AG04450 (cell line): ENCODE data around the gene MRC1. TPM values are rescaled to one million over a fixed set of nuclear protein-coding genes. Genes with fewer than 3 reads are reported as not detected.

Experiments
- CTCF ChIA-PET: fragments of 300-600, 350-600 bp; formaldehyde crosslinking; extraction: SDS; loops from one replicate; lab custom pipeline; 2022; ENCODE audit warnings: antibody characterized with exemption, inconsistent platforms; lab: Charles Lee
- POLR2A ChIA-PET: fragments of 350-600 bp; formaldehyde crosslinking; extraction: SDS; loops from one replicate; lab custom pipeline; 2021; ENCODE audit warnings: antibody characterized with exemption, inconsistent platforms; lab: Yijun Ruan, JAX
- DNase-seq: peaks from one replicate; pipeline ENCODE4 v3.0.0-alpha.2; 2011; ENCODE audit warnings: low read depth, low spot score
- H3K27ac ChIP-seq: one replicate; pipeline ENCODE4 v1.5.1; 2012; ENCODE audit warnings: low read depth, low read length, control low read depth
- H3K27me3 ChIP-seq: one replicate; pipeline ENCODE4 v1.6.0; 2012; ENCODE audit warnings: low read length; ENCODE audit not compliant: control insufficient read depth, insufficient read depth
- H3K4me3 ChIP-seq: 2 replicates; pipeline ENCODE4 v1.5.1; 2011; ENCODE audit warnings: mild to moderate bottlenecking, low read depth, low read length, control low read depth
- H3K9me3 ChIP-seq: 2 replicates; pipeline ENCODE4 v1.5.1; 2012; ENCODE audit warnings: low read length; ENCODE audit not compliant: control insufficient read depth, insufficient read depth
- polyA plus RNA-seq: library from polyadenylated mRNA; depleted of rRNA; stranded (reverse); fragments of >200 nt; gene quantifications from 2 replicates; pipeline ENCODE4 v1.2.3, GENCODE V29; 2011
- TF ChIP-seq, protein P1 (sequence below): IDR thresholded peaks from 2 replicates; pipeline ENCODE4 v1.5.1; 2011; ENCODE audit warnings: low read depth, low read length, control low read depth, inconsistent platforms

Gene MRC1
- polyA plus RNA-seq, 1 experiment, result not detected

DNA sequence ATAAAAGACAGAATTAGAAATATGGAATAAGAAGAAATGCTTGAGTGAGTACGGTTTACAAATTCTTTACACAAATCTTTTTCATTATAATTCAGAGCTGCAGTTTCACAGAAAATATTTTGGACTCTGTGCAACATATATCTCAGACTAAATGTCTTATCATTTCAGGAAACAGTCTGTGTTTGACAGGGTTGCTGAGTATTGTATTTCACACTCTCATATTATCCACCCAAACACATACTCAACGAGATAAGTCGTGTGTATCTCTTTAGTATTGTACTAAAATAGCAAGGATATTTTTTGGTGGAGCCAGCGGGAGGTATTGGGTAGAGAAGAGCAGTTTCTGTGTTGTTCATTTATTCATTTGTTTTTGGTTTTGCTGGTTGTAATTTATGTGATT, 103.6 kb downstream of the MRC1 start:
- CTCF ChIA-PET, result interaction anchor here (0.7 to 1.5 kb wide), 2 partner anchors 233 to 326 kb away, joined by 3 to 5 read pairs; no protein-coding TSS in a partner anchor
- Histone ChIP-seq H3K27ac (no peak overlapping the region), H3K27me3 (no peaks in the 10 kb centered on the region), H3K9me3 (no peaks in the 10 kb centered on the region), H3K4me3 (no peak overlapping the region)
- POLR2A ChIA-PET, result no interaction called here
- no peak for DNase-seq
- TF ChIP-seq, protein P1, sequence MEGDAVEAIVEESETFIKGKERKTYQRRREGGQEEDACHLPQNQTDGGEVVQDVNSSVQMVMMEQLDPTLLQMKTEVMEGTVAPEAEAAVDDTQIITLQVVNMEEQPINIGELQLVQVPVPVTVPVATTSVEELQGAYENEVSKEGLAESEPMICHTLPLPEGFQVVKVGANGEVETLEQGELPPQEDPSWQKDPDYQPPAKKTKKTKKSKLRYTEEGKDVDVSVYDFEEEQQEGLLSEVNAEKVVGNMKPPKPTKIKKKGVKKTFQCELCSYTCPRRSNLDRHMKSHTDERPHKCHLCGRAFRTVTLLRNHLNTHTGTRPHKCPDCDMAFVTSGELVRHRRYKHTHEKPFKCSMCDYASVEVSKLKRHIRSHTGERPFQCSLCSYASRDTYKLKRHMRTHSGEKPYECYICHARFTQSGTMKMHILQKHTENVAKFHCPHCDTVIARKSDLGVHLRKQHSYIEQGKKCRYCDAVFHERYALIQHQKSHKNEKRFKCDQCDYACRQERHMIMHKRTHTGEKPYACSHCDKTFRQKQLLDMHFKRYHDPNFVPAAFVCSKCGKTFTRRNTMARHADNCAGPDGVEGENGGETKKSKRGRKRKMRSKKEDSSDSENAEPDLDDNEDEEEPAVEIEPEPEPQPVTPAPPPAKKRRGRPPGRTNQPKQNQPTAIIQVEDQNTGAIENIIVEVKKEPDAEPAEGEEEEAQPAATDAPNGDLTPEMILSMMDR, result no peak

DNA sequence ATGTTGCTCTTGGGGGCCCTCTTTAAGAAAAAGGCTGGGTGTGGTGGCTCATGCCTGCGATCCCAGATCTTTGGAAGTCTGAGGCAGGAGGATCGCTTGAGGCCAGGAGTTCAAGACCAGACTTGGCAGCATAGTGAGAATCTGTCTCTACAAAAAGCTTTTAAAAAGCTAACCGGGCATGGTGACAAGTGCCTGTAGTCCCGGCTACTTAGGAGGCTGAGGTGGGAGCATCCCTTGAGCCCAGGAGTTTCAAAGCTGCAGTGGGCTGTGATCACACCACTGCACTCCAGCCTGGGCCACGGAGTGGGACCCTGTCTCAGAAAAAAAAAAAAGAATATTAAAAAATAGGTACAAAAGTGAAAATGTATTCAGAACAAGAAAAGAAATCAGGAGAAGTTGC, 104.5 kb downstream of the MRC1 start:
- Histone ChIP-seq H3K9me3 (no peaks in the 10 kb centered on the region), H3K4me3 (no peak overlapping the region), H3K27me3 (no peaks in the 10 kb centered on the region), H3K27ac (no peak overlapping the region)
- TF ChIP-seq, protein P1, result no peak
- DNase-seq, result no peak
- CTCF ChIA-PET, result no interaction called here
- POLR2A ChIA-PET, result no interaction called here

DNA sequence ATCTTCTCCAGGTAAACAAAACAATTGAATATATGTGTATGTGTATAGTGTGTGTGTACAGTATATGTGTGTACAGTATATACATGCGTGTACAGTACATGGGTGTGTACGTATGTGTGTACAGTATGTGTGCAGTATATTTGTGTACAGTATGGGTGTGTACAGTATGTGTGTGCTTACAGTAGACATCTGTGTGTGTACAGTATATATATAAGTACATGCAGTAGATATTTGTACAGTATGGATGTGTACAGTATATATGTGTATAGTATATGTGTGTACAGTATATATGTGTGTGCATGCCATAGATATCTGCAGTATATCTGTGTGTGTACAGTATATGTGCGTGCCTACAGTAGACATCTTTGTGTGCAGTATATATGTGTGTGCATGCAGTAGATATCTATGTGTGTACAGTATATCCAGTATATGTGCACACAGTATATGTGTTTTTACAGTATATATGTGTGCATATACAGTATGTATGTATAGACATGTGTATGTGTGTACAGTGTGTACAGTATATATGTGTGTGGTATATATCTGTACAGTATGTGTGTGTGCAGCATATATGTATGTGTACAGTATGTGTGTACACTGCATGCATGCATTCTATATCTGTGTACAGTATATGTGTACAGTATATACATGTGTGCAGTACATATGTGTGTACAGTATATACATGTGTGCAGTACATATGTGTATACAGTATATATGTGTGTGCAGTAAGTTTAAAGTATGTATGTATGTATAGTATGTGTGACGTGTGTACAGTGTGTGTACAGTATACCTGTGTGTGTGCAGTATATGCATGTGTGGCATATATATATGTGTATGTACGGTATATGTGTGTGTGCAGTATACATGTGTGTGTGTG, 105.3 kb downstream of the MRC1 start:
- H3K27me3 ChIP-seq, result no peaks in the 10 kb centered on the region
- ChIA-PET CTCF (interaction anchor here (1.1 kb wide), 1 partner anchor 302 kb away, joined by 3 read pairs; no protein-coding TSS in a partner anchor), POLR2A (no interaction called here)
- no peak overlapping the region for H3K4me3 ChIP-seq
- no peaks in the 10 kb centered on the region for H3K9me3 ChIP-seq
- TF ChIP-seq, protein P1, result no peak
- H3K27ac ChIP-seq, result no peak overlapping the region
- no peak for DNase-seq

DNA sequence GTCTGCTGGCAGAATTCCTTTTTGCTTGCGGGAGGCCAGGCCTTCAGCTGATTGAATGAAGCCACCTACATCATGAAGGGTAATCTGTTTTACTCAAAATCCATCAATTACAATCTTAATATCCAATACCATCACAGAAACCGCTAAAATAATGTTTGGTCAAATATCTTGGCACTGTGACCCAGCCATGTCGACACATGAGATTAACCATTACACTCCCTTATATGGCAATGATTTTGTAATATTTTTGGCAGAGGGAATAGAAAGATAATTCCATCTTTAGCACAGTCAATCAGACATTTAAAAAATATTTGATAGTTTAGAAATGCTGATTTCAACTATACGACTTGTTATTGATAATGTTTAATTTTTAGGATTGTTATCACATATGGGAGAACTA, 106.0 kb downstream of the MRC1 start:
- no peaks in the 10 kb centered on the region for H3K27me3 ChIP-seq
- H3K4me3 ChIP-seq, result no peak overlapping the region
- no peaks in the 10 kb centered on the region for H3K9me3 ChIP-seq
- DNase-seq, result no peak
- TF ChIP-seq, protein P1, result no peak
- ChIA-PET CTCF (interaction anchor here (1.1 kb wide), 1 partner anchor 301 kb away, joined by 3 read pairs; no protein-coding TSS in a partner anchor), POLR2A (no interaction called here)
- H3K27ac ChIP-seq, result no peak overlapping the region
